DMS79 treated with DMSO at 0.1 percent for 48 hours (cell line): ENCODE measurements around the gene KRTAP4-8.
"Not testable (repeated sequence)": the region's sequence is repeated elsewhere in the genome, so short reads cannot be mapped to it uniquely, and the experiment has no call there.

Experiments used
- DNase-seq: peaks from one replicate; lab custom pipeline; 2025; lab: John Stamatoyannopoulos, UW

The KRTAP4-8 gene

DNA sequence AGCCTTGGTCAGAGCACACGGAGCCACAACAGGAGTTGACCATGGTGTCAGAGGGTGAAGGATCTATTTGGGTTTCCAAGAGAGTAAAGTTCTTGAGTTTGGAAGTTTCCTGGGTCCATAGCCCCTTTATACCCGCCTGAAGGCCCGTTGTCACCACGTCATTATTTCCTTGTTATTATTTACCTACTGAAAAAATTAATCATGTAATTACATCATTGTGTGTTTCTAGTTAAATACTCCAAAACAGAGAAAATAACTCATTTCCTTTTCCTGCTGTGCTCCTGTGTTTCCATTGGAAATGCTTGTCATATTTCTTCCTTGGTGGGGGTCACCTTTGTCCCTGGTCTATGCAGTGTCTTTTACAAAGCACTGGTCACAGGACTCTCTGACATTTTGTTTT, at the start of gene KRTAP4-8:
Gene KRTAP4-8, minus strand, starts transcription at position 101 of the 400 bp plus-strand sequence. Its CDS starts 58 bp downstream, at position 43.
- DNase-seq: no peak

DNA sequence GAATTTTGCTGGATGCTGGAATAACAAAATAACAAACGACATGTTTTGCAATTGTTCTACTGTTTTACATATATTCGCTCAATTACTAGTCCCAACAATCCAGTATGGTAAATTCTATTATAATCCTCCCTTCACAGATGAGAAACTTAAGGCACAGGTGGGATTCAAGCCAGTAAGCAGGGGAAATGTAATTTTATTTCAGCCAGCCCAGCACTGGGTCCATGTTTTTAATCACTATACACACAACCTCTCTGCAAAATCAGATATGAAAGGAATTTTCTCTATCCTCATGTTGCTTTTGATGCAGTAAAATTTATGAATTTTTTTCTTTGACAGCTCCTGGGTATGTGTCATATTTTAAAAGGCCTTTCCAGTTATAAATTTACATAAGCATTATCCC, 47.3 kb upstream of the KRTAP4-8 start:
- DNase-seq: no peak

DNA sequence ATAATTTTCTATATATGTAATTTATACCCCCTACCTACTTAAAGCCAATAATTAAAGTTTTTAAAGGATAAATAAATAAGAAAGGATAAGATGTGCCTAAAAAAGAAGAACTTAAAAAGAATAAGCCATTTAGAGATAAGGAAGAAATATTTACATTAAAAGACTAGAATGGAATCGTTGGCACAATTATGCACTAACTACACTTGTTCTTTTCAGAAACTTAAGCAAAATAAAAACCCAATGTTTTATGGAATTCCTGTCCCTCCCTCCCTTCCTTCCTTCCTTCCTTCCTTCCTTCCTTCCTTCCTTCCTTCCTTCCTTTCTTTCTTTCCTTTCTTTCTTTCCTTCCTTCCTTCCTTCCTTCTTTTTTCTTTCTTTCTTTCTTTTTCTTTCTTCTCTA, 46.9 kb upstream of the KRTAP4-8 start:
- DNase-seq: no peak

DNA sequence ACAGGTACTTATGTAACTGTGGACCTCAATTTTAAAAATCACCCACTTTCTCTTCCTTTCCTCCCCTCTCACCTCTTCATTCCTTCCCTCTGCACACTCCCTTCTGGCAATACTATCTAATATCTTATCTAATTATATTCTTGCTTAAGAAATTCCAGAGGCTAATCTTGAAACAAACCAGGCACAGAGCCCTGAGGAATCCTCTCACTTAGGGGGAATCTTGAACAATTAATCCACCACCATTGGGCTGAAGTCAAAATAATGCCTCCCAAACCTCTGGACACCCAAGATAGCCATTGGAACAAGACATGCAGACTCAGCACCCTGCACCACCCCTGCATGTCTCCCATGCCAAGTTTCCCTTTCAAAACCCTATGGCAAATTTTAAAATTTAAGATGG, 43.4 kb upstream of the KRTAP4-8 start:
- DNase-seq: no peak

DNA sequence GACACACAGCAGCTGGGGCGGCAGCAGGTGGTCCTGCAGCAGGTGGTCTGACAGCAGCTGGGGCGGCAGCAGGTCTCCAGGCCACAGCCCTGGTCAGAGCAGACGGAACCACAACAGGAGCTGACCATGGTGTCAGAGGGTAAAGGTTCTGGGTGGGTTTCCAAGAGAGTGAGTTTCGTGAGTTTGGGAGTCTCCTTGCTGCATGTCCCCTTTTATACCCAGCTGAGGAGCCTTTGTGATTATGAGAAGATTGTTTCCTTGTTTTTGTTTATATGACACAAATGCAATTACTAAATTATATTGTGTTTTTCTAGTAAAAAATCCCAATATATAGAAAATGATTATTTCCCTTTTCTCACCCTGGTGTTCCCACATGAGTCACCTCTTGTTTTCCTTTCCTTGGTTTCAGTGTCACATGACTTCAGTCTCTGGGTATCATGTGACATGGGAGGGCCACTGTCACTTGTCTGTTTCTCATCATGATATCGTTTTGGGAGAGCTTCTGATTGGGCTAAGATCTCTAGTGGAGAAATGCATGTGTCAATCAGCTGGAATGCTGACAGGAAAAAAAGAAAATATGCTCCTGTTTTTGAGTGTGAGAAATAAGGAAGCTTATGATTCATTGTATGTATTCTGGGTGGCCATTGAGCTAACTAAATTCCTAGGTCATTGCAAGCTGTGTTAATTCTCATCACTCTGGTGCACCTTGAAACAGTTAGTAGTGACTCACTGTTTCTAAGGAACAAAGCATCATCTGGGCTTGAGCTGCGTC, 42.6 kb upstream of the KRTAP4-8 start, which contains the start of gene KRTAP4-6:
Gene KRTAP4-6, minus strand, starts transcription at position 185 of the 772 bp plus-strand sequence. Its CDS starts 57 bp downstream, at position 128.
- DNase-seq: no peak

DNA sequence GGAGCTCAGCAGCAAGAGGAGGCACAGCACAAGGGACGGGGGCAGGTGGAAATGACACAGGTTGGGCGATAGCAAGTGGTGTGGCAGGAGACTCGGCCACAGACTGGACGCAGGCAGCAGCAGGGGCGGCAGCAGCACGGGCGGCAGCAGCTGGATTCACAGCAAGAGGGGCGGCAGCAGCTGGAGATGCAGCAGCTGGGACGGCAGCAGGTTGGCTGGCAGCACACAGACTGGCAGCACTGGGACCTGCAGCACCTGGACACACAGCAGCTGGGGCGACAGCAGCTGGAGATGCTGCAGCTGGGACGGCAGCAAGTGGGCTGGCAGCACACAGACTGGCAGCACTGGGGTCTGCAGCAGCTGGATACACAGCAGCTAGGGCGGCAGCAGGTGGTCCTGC, 41.9 kb upstream of the KRTAP4-8 start:
- DNase-seq: not testable (repeated sequence)

DNA sequence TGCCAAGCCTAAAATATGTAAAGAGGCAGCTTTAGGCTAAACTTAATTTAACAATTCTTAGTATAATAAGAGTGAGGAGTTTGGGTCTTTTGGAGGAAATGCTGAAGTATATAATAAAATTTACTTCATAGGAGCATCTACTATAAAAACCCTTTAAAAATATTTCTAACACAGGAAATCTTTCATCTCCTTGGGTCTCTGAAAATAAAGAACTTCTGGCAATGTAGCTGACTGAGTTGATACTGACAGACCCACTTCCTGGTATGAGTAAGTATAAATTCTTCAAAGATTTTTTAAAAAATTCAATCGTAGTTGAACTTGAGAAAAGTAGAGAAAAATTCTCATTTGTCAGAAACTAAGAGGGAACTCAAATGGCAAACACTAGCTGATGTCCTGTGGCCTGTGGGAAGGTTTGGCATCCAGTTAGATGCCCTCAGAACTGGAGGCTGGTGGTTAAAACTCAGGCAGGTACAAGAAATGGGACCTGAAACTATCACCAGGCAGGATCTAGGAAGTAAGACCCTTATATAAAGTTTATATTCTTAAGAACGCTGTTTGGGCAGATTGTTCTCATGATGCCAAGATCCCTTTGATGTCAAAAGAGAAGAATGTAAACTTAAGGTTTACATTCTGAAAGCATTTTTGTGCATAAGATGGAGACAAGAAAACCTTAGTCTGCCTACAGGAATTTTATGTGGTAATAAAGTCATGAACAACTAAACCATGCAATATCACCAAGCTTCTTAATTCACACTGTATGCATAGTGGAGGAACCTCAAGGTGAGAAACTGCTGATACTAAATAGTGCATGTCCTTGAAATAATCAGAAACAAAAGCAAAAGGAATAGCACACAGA, 36.2 kb upstream of the KRTAP4-8 start:
- no peak for DNase-seq

DNA sequence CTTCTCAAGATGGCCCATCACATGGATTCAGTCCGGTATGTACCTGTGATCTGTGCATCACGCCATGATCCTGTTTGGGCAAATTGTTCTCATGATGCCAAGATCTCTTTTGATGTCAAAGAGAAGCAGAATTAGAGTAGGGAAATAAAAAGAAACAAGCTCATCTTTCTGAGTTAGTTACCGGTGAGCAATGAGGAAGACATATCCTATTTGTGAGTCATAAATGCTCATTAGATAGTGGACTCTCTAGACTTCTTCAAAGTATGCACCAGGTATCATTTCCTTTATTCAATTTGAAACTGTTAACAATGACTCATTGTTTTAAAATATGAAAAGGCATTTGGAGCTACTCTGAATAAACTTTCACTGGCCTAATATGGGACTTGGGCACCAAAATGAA, 34.0 kb upstream of the KRTAP4-8 start:
- DNase-seq: no peak

DNA sequence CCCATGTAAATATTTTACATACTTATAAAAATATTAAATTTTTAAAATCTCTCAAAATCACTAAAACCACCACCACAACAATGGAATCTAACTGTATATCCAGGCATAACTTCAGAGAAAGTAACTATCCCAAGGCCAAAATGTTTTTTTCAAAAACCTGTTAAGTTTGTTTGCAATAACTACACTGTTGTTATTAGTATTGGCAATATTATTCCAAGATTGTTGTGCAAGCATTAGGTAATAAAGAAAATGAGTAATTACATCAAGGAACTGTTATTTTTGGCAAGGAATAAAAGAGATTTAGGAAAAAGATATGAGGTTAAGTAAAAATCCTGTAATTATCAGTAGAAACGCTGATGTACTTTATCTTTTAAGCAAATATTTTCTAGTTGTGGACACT, 29.4 kb upstream of the KRTAP4-8 start:
- DNase-seq: no peak

DNA sequence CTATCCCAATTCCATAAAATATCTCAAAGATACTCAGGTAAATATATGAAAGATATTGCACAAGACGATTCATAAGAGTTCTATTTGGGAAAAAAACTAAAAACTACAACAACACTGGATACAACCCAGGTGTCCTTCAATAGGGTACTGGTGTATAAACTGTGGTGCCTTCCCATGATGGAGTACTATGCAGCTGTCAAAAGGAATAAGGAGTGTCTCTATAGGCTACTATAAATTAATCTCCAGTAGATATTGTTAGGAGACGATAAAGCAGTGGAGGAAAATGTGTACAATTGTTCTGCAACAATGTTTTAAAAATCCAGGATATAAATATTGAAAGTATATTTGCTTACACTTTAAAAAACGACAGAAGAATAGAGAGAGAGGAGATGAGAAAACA, 28.5 kb upstream of the KRTAP4-8 start:
- DNase-seq: no peak

DNA sequence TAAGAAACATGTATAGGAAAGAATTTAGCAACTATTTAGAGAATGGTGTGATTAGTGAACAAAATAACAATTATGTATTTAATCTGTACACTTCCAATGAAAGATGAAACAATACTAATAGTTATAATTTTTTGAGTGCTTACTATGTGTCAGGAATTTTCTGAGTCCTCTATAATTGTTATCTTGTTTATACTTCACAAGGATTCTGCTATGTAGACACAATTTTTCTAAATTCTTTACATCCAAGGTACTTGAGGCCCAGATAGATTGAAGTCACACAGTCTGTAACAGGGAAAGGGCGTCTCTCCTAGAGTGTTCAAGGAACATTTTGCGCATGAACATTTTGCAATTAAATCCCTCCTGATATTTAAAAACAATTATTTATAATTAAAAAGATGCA, 27.1 kb upstream of the KRTAP4-8 start:
- no peak for DNase-seq

DNA sequence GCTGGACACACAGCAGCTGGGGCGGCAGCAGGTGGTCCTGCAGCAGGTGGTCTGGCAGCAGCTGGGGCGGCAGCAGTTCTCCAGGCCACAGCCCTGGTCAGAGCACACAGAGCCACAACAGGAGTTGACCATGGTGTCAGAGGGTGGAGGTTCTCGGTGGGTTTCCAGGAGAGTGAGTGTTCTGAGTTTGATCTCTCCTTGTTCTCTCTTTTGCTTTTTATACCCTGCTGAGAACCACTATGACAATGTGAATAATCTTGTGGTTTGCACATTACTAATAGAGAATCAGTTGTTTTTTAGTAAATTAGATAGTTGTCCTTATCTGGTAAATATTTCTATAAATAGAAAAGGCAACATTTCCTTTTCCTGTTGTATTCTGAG, 26.0 kb upstream of the KRTAP4-8 start, which contains the start of gene KRTAP4-12:
Gene KRTAP4-12, minus strand, starts transcription at position 192 of the 381 bp plus-strand sequence. Its CDS starts 60 bp downstream, at position 132.
- not testable (repeated sequence) for DNase-seq

DNA sequence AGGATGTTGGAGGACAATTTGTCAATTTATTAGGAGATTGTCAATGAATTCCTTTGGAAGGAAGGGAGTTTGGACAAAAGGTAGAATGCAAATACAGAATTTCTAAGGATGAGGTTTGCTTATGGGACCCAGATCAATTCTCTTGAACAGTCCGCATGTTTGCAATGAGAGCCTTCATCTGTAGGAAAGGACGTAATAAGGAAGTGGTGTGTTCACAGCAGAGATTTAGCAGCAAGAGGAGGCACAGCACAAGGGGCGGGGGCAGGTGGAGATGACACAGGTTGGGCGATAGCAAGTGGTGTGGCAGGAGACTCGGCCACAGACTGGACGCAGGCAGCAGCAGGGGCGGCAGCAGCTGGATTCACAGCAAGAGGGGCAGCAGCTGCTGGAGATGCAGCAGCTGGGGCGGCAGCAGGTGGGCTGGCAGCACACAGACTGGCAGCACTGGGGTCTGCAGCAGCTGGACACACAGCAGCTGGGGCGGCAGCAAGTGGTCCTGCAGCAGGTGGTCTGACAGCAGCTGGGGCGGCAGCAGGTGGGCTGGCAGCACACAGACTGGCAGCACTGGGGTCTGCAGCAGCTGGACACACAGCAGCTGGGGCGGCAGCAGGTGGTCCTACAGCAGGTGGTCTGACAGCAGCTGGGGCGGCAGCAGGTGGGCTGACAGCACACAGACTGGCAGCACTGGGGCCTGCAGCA, 25.5 kb upstream of the KRTAP4-8 start:
- not testable (repeated sequence) for DNase-seq

DNA sequence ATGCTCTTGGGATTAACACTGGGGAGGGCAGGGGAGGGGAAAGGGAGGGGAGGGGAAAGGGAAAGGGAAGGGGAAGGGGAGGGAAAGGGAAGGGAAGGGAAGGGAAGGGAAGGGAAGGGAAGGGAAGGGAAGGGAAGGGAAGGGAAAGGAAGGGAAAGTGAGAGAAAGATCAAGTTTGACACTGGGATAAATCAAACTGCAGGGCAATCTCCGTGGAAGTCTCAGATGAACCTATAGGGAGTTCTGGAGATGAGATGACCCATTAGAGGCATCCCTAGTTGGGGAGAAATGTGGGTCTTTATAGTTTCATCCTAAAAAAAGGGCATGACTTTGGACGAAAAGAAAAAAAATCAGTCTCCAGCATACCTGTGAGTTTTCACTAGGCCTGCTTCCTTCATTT, 23.8 kb upstream of the KRTAP4-8 start:
- no peak for DNase-seq

DNA sequence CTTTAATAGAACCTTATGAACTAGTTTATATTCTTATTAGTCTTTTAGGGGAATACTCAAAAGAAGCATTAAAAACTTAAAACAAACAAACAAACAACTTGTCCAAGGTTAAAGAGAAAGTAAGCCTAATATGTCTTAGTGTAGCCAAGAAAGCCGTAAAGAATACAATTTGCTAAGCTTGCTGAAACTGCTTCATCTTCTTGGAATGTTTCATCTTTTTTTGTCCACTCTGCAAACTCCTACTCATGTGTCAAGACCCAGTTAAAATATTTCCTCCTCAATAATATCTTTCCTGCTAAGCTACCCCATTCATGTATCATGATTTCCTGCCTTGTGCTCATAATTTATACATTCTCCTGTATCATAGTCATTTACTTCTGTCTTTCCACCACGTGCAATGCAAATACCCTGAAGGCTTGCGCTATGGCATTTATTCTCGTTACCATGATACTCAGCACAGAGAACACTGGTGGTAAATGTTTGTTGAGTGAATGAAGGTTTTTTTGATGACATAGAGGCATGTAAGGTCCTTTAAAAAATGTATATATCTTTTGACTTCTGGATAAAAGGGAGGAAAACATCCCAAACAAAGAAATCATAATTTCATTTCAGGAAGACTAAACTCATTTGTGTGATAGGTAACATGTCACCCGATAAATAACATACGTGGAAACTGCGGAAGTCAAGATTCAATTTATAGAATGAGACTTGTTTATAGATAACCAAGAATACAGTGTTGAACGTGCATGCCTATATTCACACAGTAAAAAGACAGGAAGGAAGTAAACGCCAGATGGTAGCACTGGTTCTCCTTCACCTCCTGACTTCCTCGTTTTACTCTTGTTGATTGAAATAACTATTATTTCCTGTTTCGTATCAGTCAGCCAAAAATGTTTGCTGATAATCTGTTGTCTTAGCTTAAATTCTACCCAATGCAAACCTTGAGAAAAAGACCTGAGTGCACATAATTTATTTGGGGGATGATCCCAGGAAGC, 22.1 kb upstream of the KRTAP4-8 start:
- DNase-seq: not testable (repeated sequence)

DNA sequence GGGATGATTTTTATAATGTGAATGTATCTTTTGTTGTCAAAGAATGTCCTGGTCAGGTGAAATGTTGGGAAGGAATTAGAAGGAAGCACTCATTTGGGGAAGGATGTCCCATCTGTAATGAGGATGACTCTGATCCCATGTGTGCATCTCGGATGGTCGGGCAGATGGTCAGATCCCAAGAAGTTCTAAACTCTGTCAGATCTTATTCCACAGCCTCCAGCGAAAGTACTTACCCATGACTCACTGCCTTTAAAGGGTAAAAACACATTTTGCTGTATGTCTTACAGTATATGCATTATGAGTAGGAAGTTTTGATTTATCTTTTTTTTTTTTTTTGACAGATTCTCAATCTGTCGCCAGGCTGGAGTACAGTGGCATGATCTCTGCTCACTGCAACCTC, 20.8 kb upstream of the KRTAP4-8 start:
- DNase-seq: no peak

DNA sequence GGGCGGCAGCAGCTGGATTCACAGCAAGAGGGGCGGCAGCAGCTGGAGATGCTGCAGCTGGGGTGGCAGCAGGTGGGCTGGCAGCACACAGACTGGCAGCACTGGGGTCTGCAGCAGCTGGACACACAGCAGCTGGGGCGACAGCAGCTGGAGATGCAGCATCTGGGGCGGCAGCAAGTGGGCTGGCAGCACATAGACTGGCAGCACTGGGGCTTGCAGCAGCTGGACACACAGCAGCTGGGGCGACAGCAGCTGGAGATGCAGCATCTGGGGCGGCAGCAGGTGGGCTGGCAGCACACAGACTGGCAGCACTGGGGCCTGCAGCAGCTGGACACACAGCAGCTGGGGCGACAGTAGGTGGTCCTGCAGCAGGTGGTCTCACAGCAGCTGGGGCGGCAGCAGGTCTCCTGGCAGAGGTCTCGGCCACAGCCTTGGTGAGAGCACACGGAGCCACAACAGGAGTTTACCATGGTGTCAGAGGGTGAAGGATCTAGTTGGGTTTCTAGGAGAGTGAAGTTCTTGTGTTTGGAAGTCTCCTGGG, 20.0 kb upstream of the KRTAP4-8 start, which contains the start of gene KRTAP4-11:
Gene KRTAP4-11, minus strand, starts transcription at position 528 of the 541 bp plus-strand sequence. Its CDS starts 58 bp downstream, at position 470.
- not testable (repeated sequence) for DNase-seq

DNA sequence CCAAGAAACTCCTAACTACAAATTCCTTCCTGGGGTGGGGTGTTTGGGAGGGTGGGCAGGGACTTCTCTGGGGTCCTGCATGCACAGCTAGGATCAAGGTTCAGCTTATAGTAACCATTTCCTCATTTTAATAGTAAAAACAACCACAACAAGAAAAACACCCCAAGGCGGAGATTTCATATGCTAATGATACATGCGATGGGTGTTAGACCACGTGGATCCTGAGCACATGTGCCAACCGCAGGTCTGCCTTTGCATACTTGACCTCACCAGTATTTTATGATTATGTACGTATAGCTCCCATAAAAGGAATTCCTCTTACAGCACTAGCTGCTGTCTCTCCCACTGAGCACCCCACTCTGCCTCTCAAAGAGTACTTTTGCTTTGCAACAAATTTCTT, 18.4 kb upstream of the KRTAP4-8 start:
- no peak for DNase-seq

DNA sequence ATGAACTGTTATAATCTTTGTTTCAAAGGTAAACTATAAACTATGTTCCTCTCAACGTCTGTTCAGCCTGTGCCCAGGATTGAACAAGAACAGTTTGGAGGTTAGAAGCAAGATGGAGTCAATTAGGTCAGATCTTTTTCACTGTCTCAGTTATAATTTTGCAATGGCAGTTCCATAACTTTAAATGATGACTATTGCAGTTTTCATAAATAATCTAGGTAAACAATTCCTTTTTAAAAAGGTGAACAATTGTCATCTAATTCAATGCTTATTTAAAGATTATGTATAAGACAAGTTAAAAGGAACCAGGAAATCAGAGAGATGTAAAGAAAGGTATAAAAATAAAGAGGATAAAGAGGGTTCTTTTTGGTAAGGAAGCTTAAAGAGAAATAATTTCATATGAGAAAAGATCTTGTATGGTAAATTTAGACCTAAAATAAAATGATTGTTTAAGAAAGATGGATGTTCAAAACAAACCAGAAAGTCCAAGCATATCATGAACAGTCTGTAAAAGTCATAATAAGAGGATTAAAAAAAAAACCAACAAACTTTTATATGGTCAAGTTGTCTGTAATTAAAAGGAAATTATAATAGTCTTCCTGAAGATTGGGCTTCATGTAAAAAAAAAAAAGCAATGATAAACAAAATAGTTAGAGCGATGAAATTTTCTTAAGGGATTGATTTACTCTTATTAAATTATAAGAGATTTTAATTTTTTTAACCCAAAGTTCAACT, 13.4 kb upstream of the KRTAP4-8 start:
- DNase-seq: no peak
